ENCODE measurements around the gene RTN4. TPM values are rescaled to one million over a fixed set of nuclear protein-coding genes. Genes with fewer than 3 reads are reported as not detected.

The RTN4 gene
- total and polyA plus RNA-seq, 2 donors from 2014 or later: 296 to 329 TPM

DNA sequence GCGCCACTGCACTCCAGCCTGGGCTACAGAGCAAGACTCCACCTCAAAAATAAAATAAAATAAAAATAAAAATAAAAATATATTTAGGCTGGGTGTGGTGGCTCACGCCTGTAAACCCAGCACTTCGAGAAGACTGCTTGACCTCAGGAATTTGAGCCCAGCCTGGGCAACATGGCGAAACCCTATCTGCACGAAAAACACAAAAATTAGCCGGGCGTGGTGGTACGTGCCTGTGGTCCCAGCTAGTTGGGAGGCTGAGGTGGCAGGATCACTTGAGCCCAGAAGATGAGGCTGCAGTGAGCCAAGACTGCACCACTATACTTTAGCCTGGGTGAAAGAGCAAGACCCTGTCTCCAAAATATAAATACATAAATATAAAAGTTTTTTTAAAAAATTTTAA lies 6.4 kb downstream of the RTN4 start:
- H3K4me1 ChIP-seq (ENCODE audit: control insufficient read depth in 2 of 3, insufficient read depth in 2 of 3, low read depth in 1 of 3, low read length in 3 of 3): peaks cover 0 to 13% (median 12%) of the 10 kb centered on the region in 3 donors
- no peak overlapping the region for H3K27ac ChIP-seq (ENCODE audit: low read depth in 2 of 2, low read length in 2 of 2)
- TF ChIP-seq, protein P1, sequence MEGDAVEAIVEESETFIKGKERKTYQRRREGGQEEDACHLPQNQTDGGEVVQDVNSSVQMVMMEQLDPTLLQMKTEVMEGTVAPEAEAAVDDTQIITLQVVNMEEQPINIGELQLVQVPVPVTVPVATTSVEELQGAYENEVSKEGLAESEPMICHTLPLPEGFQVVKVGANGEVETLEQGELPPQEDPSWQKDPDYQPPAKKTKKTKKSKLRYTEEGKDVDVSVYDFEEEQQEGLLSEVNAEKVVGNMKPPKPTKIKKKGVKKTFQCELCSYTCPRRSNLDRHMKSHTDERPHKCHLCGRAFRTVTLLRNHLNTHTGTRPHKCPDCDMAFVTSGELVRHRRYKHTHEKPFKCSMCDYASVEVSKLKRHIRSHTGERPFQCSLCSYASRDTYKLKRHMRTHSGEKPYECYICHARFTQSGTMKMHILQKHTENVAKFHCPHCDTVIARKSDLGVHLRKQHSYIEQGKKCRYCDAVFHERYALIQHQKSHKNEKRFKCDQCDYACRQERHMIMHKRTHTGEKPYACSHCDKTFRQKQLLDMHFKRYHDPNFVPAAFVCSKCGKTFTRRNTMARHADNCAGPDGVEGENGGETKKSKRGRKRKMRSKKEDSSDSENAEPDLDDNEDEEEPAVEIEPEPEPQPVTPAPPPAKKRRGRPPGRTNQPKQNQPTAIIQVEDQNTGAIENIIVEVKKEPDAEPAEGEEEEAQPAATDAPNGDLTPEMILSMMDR (IDR thresholded peaks at IDR 0.05; ENCODE audit: borderline replicate concordance, extremely low read depth, insufficient read depth): no peak
- no peaks in the 10 kb centered on the region for H3K27me3 ChIP-seq (ENCODE audit: control insufficient read depth, insufficient read depth, low read length)
- FAIRE-seq: no peak
- DNase-seq: peak in 1 of 5 donors; percentile 39
- H3K9ac ChIP-seq (ENCODE audit: low read length in 3 of 3): no peak overlapping the region
- H3K9me3 ChIP-seq (ENCODE audit: control insufficient read depth in 2 of 3, insufficient read depth in 1 of 3, low read length in 3 of 3): no peaks in the 10 kb centered on the region
- H3K4me3 ChIP-seq (ENCODE audit: low read length in 3 of 3): no peak overlapping the region
- no peaks in the 10 kb centered on the region for H3K36me3 ChIP-seq (ENCODE audit: control insufficient read depth in 2 of 3, insufficient read depth in 3 of 3, low read length in 3 of 3)
- intact Hi-C loops (cut with DNase I): loop anchor here (10.0 kb wide), 1 partner anchor 121 kb away; no protein-coding TSS in a partner anchor

DNA sequence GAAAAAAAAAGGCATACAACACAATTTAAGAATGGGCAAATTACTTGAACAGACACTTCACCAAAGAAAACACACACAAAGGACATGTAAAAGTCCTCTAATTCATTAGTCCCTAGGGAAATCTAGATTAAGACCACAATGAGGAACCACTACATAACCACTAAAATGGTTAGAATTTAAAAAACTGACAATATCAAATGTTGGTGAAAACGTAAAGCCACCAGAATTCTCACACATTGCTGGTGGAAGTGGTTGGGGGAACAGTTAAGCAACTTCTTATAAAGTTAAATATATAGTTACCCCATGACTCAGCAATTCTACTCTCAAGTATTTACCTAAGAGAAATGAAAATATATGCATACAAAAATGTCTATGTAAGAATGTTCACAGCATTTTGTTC lies 11.8 kb downstream of the RTN4 start:
- Histone ChIP-seq H3K27ac (ENCODE audit: low read depth in 2 of 2, low read length in 2 of 2) (no peak overlapping the region), H3K36me3 (ENCODE audit: control insufficient read depth in 2 of 3, insufficient read depth in 3 of 3, low read length in 3 of 3) (no peaks in the 10 kb centered on the region), H3K27me3 (ENCODE audit: control insufficient read depth, insufficient read depth, low read length) (no peaks in the 10 kb centered on the region), H3K4me1 (ENCODE audit: control insufficient read depth in 2 of 3, insufficient read depth in 2 of 3, low read depth in 1 of 3, low read length in 3 of 3) (peaks cover 0 to 5% (median under 1%) of the 10 kb centered on the region in 3 donors), H3K9ac (ENCODE audit: low read length in 3 of 3) (no peak overlapping the region), H3K9me3 (ENCODE audit: control insufficient read depth in 2 of 3, insufficient read depth in 1 of 3, low read length in 3 of 3) (peaks cover 0 to 4% (median 2%) of the 10 kb centered on the region in 3 donors), H3K4me3 (ENCODE audit: low read length in 3 of 3) (no peak overlapping the region)
- FAIRE-seq (no peak), DNase-seq (no peak)
- intact Hi-C loops (cut with DNase I): no loop called here
- TF ChIP-seq, protein P1 (IDR thresholded peaks at IDR 0.05; ENCODE audit: borderline replicate concordance, extremely low read depth, insufficient read depth): no peak

DNA sequence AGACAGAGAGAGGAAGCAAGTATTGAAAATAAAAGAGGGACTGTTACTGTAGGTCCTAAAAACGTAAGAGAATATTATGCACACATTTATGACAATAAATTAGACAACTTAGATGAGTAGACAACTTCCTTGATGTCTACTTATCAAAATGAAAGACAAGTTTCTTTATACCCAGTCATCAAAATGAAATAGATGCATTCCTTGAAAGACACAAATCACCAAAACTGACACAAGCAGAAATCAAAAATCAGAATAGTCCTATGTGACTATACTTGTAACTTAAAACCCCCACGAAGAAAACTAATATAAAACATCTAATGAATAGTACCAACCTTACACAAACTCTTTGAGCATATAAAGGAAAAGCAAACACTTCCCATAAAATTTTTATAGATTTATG lies 14.5 kb downstream of the RTN4 start:
- H3K36me3 ChIP-seq (ENCODE audit: control insufficient read depth in 2 of 3, insufficient read depth in 3 of 3, low read length in 3 of 3): no peaks in the 10 kb centered on the region
- no peak overlapping the region for H3K27ac ChIP-seq (ENCODE audit: low read depth in 2 of 2, low read length in 2 of 2)
- FAIRE-seq (no peak), DNase-seq (no peak)
- intact Hi-C loops (cut with DNase I): no loop called here
- peaks cover 0 to 4% (median 2%) of the 10 kb centered on the region in 3 donors for H3K9me3 ChIP-seq (ENCODE audit: control insufficient read depth in 2 of 3, insufficient read depth in 1 of 3, low read length in 3 of 3)
- no peaks in the 10 kb centered on the region for H3K27me3 ChIP-seq (ENCODE audit: control insufficient read depth, insufficient read depth, low read length)
- H3K4me3 ChIP-seq (ENCODE audit: low read length in 3 of 3): no peak overlapping the region
- H3K4me1 ChIP-seq (ENCODE audit: control insufficient read depth in 2 of 3, insufficient read depth in 2 of 3, low read depth in 1 of 3, low read length in 3 of 3): peaks cover 0 to 6% (median 2%) of the 10 kb centered on the region in 3 donors
- H3K9ac ChIP-seq (ENCODE audit: low read length in 3 of 3): no peak overlapping the region
- TF ChIP-seq, protein P1 (IDR thresholded peaks at IDR 0.05; ENCODE audit: borderline replicate concordance, extremely low read depth, insufficient read depth): no peak

DNA sequence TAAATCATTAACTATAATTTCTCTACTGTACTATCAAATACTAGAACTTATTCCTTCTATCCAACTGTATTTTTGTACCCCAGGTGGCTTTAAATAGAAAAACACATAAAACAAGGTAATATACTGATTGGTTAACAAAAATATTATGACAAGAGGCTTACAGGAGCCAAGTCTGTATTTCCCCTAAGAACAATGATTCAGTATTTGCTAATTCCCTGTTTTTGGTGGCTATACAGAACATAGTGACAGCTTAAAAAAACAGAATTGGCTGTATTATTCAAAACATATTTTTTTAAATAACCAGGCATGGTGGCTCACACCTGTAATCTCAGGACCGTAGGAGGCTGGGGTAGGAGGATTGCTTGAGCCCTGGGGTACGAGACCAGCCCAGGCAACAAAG lies 16.3 kb downstream of the RTN4 start:
- FAIRE-seq: no peak
- intact Hi-C loops (cut with DNase I): no loop called here
- H3K9ac ChIP-seq (ENCODE audit: low read length in 3 of 3): no peak overlapping the region
- TF ChIP-seq, protein P1 (IDR thresholded peaks at IDR 0.05; ENCODE audit: borderline replicate concordance, extremely low read depth, insufficient read depth): no peak
- H3K4me3 ChIP-seq (ENCODE audit: low read length in 3 of 3): no peak overlapping the region
- H3K27ac ChIP-seq (ENCODE audit: low read depth in 2 of 2, low read length in 2 of 2): no peak overlapping the region
- peaks cover 0 to 6% (median 2%) of the 10 kb centered on the region in 3 donors for H3K4me1 ChIP-seq (ENCODE audit: control insufficient read depth in 2 of 3, insufficient read depth in 2 of 3, low read depth in 1 of 3, low read length in 3 of 3)
- peaks cover 0 to 4% (median 2%) of the 10 kb centered on the region in 3 donors for H3K9me3 ChIP-seq (ENCODE audit: control insufficient read depth in 2 of 3, insufficient read depth in 1 of 3, low read length in 3 of 3)
- DNase-seq: no peak
- no peaks in the 10 kb centered on the region for H3K36me3 ChIP-seq (ENCODE audit: control insufficient read depth in 2 of 3, insufficient read depth in 3 of 3, low read length in 3 of 3)
- H3K27me3 ChIP-seq (ENCODE audit: control insufficient read depth, insufficient read depth, low read length): no peaks in the 10 kb centered on the region
